Cerebellar nuclear complex (tissue), 1 donor: ENCODE data around the gene RELCH.
A peak's percentile ranks its signal among the peaks of the same experiment; 100 is the strongest.

Experiments
- DNase-seq, 2 experiments: peaks; one replicate each; lab custom pipeline; 2025; lab: John Stamatoyannopoulos, UW

Gene RELCH

GRCh38 chr18:62196079-62196478 is 9.0 kb downstream of the RELCH start:
- DNase-seq: no peak

- no peak for DNase-seq
Observed at GRCh38 chr18:62196980-62197379, 9.9 kb downstream of the RELCH start.

- no peak for DNase-seq
Observed at GRCh38 chr18:62198259-62198658, 11.2 kb downstream of the RELCH start.

- no peak for DNase-seq
Observed at GRCh38 chr18:62199629-62200028, 12.6 kb downstream of the RELCH start.

GRCh38 chr18:62200121-62200914 is 13.3 kb downstream of the RELCH start:
- DNase-seq: no peak

GRCh38 chr18:62201870-62202269 is 14.8 kb downstream of the RELCH start:
- no peak for DNase-seq

- DNase-seq: no peak
Observed at GRCh38 chr18:62205824-62206223, 18.8 kb downstream of the RELCH start.

- DNase-seq: no peak
Observed at GRCh38 chr18:62206593-62206992, 19.5 kb downstream of the RELCH start.

- no peak for DNase-seq
Observed at GRCh38 chr18:62209046-62209445, 22.0 kb downstream of the RELCH start.

- no peak for DNase-seq
Observed at GRCh38 chr18:62210138-62210537, 23.1 kb downstream of the RELCH start.

- DNase-seq: no peak
Observed at GRCh38 chr18:62211325-62211828, 24.3 kb downstream of the RELCH start.

- no peak for DNase-seq
Observed at GRCh38 chr18:62214790-62215189, 27.7 kb downstream of the RELCH start.

- DNase-seq: no peak
Observed at GRCh38 chr18:62224229-62224628, 37.2 kb downstream of the RELCH start.

- no peak for DNase-seq
Observed at GRCh38 chr18:62226047-62226446, 39.0 kb downstream of the RELCH start.

GRCh38 chr18:62236252-62236651 is 49.2 kb downstream of the RELCH start:
- no peak for DNase-seq

- DNase-seq: no peak
Observed at GRCh38 chr18:62239475-62239874, 52.4 kb downstream of the RELCH start.

GRCh38 chr18:62242955-62243354 is 55.9 kb downstream of the RELCH start:
- no peak for DNase-seq

- DNase-seq: no peak
Observed at GRCh38 chr18:62245177-62245576, 58.1 kb downstream of the RELCH start.

- DNase-seq: no peak
Observed at GRCh38 chr18:62245699-62246098, 58.6 kb downstream of the RELCH start.

- no peak for DNase-seq
Observed at GRCh38 chr18:62248313-62248712, 61.3 kb downstream of the RELCH start.

GRCh38 chr18:62249478-62250097 is 62.5 kb downstream of the RELCH start:
- DNase-seq: peak in 1 of 2 experiments; percentile 21

- DNase-seq: no peak
Observed at GRCh38 chr18:62250475-62250874, 63.4 kb downstream of the RELCH start.

- no peak for DNase-seq
Observed at GRCh38 chr18:62258093-62258492, 71.0 kb downstream of the RELCH start.
